ENCODE data around the gene CPSF7.

GRCh38 chr11:61356706-61357105, 73.1 kb downstream of the CPSF7 start:
- TF ChIP-seq CTCF (IDR thresholded peaks at IDR 0.05) (no peak), POLR2A (IDR thresholded peaks at IDR 0.05) (no peak)
